Peyer's patch (tissue), 4 donors: ENCODE measurements around the gene BSPRY.

Source experiments
- POLR2A ChIP-seq, 2 donors: fragments of 450-650 bp; IDR thresholded peaks; one replicate each; pipeline ENCODE4 v1.5.1; 2017; ENCODE audit warnings: antibody characterized with exemption in 2 of 2, mild to moderate bottlenecking in 2 of 2, moderate library complexity in 2 of 2
- TF ChIP-seq, protein P1 (sequence below), 6 experiments: fragments of 450-650 bp in 4 of 6; fragments of 200-600 bp in 2 of 6; sonication (generic) in 1 of 6; IDR thresholded peaks; one replicate each; pipeline ENCODE4 v1.5.1; 2017 to 2019; ENCODE audit warnings: antibody characterized with exemption in 6 of 6, mild to moderate bottlenecking in 3 of 6, moderate library complexity in 1 of 6

DNA sequence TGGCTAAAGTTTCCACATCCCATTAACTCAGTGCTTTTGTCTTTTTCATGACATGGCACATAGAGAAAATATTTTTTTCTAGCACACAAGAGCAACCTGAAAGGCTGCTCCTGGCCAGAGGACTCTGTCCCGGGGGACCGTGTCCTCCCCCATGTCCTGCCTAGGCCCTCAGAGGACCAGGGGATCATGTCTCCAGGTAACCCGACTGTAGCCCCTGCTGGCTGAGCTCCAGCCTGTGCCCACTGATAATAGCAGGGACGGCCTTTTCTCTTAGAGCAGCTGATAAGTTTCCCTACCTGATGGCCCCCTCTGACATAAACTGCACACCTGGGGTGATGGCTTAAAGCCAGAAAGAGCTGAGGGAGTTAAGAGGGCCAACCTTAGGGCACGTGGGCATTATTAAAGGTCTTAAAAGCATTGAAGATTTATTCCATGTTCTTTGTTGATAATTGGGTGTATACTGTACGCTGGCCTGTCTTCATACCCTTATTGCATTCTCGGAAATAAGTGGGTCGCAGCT, 21.5 kb downstream of the BSPRY start:
- TF ChIP-seq, protein P1, sequence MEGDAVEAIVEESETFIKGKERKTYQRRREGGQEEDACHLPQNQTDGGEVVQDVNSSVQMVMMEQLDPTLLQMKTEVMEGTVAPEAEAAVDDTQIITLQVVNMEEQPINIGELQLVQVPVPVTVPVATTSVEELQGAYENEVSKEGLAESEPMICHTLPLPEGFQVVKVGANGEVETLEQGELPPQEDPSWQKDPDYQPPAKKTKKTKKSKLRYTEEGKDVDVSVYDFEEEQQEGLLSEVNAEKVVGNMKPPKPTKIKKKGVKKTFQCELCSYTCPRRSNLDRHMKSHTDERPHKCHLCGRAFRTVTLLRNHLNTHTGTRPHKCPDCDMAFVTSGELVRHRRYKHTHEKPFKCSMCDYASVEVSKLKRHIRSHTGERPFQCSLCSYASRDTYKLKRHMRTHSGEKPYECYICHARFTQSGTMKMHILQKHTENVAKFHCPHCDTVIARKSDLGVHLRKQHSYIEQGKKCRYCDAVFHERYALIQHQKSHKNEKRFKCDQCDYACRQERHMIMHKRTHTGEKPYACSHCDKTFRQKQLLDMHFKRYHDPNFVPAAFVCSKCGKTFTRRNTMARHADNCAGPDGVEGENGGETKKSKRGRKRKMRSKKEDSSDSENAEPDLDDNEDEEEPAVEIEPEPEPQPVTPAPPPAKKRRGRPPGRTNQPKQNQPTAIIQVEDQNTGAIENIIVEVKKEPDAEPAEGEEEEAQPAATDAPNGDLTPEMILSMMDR (IDR thresholded peaks at IDR 0.05) = no peak
- no peak for TF ChIP-seq POLR2A (IDR thresholded peaks at IDR 0.05)
